Tibial artery (tissue), 4 donors: ENCODE results near the gene CD8B.

ENCODE experiments used
- DNase-seq, 2 donors: peaks; one replicate each; pipeline ENCODE4 v3.0.0-alpha.2; 2019
- H3K27ac ChIP-seq, 2 donors: fragments of 200-600 bp; sonication (generic) in 1 of 2; 1 replicate in 1 of 2; 2 replicates in 1 of 2; pipeline ENCODE4 v1.5.1; 2018 to 2019; ENCODE audit warnings: mild to moderate bottlenecking in 1 of 2
- H3K27me3 ChIP-seq, 2 donors: fragments of 200-600 bp; sonication (generic) in 1 of 2; one replicate each; pipeline versions ENCODE4 v1.5.1 to v1.6.0; 2016 to 2019
- H3K36me3 ChIP-seq, 3 donors: fragments of 200-600 bp; sonication (generic) in 2 of 3; one replicate each; pipeline ENCODE4 v1.5.1; 2016 to 2019; ENCODE audit warnings: mild to moderate bottlenecking in 2 of 3
- H3K4me1 ChIP-seq, 4 donors: fragments of 200-600 bp; sonication (generic) in 2 of 4; 1 replicate in 3 of 4; 2 replicates in 1 of 4; pipeline ENCODE4 v1.5.1; 2016 to 2019
- H3K4me3 ChIP-seq, 2 donors: fragments of 200-600 bp; sonication (generic) in 1 of 2; 1 replicate in 1 of 2; 2 replicates in 1 of 2; pipeline ENCODE4 v1.5.1; 2018 to 2019; ENCODE audit warnings: mild to moderate bottlenecking in 2 of 2
- H3K9me3 ChIP-seq, 3 donors: fragments of 200-600 bp; sonication (generic) in 1 of 3; one replicate each; pipeline ENCODE4 v1.5.1; 2016 to 2019
- intact Hi-C: fragments of 100-400 bp; cut with DNase I; formaldehyde crosslinking; loops from one replicate; pipeline ENCODE4 v1.15.0; 2023; ENCODE audit warnings: low total_unique reads
- TF ChIP-seq, protein P1 (sequence below), 2 experiments: fragments of 200-600 bp in 1 of 2; fragments of 450-650 bp in 1 of 2; IDR thresholded peaks; one replicate each; pipeline ENCODE4 v1.5.1; 2017 to 2019; ENCODE audit warnings: antibody characterized with exemption in 2 of 2, mild to moderate bottlenecking in 1 of 2, moderate library complexity in 1 of 2

The CD8B gene

DNA sequence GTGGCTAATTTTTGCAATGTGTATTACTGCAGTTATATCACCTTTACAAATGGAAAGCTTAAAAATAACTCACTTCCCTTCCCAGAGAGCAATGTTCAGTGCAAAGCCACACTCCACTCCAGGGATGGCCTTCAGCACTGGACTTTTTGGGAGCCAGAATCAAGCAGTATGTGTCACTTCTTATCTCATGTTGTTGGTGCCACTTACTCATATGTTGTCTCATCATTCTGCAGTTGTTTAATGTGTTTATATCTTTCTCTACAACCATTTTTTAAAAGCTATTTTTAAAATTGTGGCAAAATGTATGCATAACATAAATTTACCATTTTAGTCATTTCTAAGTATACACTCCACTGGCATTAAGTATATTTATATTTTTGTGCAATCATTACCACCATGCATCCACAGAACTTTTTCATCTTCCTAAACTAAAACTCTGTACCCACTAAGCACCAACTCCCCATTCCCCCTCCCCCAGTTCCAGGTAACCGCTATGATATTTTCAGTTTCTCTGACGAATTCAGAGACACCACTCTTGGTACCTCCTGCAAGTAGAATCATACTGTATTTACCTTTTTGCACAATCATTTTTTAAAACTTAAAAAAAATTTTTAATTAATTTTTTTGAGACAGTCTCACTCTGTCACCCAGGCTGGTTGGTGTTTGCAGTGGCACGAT, 38.9 kb downstream of the CD8B start:
- Histone ChIP-seq H3K27ac (no peak overlapping the region), H3K4me1 (no peaks in the 10 kb centered on the region), H3K27me3 (no peaks in the 10 kb centered on the region), H3K9me3 (peaks cover 0 to 14% (median 4%) of the 10 kb centered on the region in 3 donors), H3K4me3 (no peak overlapping the region), H3K36me3 (no peaks in the 10 kb centered on the region)
- DNase-seq: no peak
- intact Hi-C loops: no loop called here
- TF ChIP-seq, protein P1, sequence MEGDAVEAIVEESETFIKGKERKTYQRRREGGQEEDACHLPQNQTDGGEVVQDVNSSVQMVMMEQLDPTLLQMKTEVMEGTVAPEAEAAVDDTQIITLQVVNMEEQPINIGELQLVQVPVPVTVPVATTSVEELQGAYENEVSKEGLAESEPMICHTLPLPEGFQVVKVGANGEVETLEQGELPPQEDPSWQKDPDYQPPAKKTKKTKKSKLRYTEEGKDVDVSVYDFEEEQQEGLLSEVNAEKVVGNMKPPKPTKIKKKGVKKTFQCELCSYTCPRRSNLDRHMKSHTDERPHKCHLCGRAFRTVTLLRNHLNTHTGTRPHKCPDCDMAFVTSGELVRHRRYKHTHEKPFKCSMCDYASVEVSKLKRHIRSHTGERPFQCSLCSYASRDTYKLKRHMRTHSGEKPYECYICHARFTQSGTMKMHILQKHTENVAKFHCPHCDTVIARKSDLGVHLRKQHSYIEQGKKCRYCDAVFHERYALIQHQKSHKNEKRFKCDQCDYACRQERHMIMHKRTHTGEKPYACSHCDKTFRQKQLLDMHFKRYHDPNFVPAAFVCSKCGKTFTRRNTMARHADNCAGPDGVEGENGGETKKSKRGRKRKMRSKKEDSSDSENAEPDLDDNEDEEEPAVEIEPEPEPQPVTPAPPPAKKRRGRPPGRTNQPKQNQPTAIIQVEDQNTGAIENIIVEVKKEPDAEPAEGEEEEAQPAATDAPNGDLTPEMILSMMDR (IDR thresholded peaks at IDR 0.05): no peak

DNA sequence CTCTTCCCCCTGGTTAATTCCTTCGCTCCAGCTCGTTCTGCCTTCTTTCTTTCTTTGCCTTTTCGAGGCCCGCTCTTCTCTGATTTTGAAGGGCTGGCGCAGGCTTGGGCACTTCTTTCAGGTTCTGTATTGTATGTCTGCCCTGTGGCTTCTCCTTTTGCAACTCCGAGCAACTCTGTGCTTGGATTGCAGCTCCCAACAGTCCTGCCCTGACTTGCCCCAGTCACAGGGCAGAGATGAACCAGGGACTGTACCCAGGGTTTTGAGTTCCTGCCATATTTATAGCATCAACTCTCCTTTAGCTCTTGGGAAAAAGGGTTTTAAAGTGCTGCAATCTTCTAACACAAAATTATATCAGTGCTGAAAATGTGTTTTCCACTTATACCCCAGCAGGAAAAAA, 39.8 kb downstream of the CD8B start:
- intact Hi-C loops: no loop called here
- H3K36me3 ChIP-seq: no peaks in the 10 kb centered on the region
- no peak overlapping the region for H3K27ac ChIP-seq
- peaks cover 0 to 14% (median 4%) of the 10 kb centered on the region in 3 donors for H3K9me3 ChIP-seq
- H3K4me3 ChIP-seq: no peak overlapping the region
- no peaks in the 10 kb centered on the region for H3K27me3 ChIP-seq
- TF ChIP-seq, protein P1 (IDR thresholded peaks at IDR 0.05): no peak
- no peak for DNase-seq
- no peaks in the 10 kb centered on the region for H3K4me1 ChIP-seq

DNA sequence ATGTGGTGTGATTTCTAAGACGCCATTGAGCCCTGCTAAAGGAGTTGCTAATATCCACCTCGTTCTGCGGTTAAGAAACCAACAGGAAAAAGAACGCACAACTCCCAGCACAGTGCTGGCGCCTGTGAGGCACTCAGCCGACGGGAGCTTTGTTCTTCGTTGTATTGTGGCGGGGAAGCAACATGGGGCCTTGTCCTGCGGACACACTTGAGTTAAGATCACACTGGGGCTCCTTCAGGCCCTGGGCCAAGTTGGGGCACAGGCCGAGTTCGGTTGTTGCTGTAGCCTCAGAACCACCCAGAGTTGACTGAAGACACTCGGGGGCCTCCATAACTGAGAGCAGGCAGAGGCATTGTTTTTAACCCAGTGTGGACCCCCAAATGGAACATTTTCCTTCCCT, 40.4 kb downstream of the CD8B start:
- Histone ChIP-seq H3K4me1 (no peaks in the 10 kb centered on the region), H3K27me3 (no peaks in the 10 kb centered on the region), H3K27ac (no peak overlapping the region), H3K36me3 (no peaks in the 10 kb centered on the region), H3K4me3 (no peak overlapping the region), H3K9me3 (peaks cover 0 to 14% (median 4%) of the 10 kb centered on the region in 3 donors)
- intact Hi-C loops: no loop called here
- DNase-seq: no peak
- TF ChIP-seq, protein P1 (IDR thresholded peaks at IDR 0.05): no peak

DNA sequence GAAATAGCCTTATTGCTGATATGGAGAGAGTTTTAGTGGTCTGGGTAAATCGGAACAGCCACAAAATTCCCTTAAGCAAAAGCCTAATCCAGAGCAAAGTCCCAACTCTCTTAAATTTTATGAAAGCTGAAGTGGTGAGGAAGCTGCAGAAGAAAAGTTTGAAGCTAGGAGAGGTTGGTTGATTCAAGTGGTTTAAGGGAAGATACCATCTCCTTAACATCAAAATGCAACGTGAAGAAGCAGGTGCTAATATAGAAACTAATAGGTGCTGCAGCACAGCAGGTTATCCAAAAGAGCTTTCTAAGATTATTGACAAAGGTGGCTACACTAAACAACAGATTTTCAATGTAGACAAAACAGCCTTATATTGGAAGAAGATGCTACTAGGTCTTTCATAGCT, 42.7 kb downstream of the CD8B start:
- Histone ChIP-seq H3K4me3 (no peak overlapping the region), H3K9me3 (peaks cover 0 to 14% (median 4%) of the 10 kb centered on the region in 3 donors), H3K27ac (no peak overlapping the region), H3K36me3 (no peaks in the 10 kb centered on the region), H3K4me1 (no peaks in the 10 kb centered on the region), H3K27me3 (peaks cover 0 to 5% of the 10 kb centered on the region in 2 donors)
- intact Hi-C loops: no loop called here
- TF ChIP-seq, protein P1 (IDR thresholded peaks at IDR 0.05): no peak
- no peak for DNase-seq

DNA sequence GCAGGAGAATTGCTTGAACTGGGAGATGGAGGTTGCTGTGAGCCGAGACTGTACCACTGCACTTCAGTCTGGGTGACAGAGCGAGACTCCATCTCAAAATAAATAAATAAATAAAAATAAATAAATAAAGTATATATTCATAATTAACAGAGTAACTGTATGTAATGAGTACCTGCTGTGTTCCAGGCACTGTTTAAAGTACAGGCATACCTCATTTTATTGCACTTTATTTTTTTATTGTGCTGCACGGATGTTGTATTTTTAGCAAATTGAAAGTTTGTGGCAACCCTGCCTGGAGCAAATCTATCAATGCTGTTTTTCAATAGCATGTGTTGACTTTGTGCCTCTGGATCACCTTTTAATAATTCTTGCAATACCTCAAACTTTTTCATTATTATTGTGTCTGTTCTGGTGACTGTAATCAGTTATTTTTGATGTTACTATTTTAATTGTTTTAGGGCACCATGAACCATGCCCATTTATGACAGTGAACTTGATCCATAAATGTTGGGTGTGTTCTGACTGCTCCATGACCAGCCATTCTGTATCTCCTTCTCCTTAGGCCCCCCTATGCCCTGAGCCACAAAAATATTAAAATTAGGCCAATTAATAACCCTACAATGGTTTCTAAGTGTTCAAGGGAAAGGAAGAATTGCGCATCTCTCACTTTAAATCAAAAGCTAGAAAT, 43.4 kb downstream of the CD8B start:
- DNase-seq: no peak
- Histone ChIP-seq H3K4me1 (no peaks in the 10 kb centered on the region), H3K4me3 (no peak overlapping the region), H3K9me3 (peaks cover 0 to 14% (median 4%) of the 10 kb centered on the region in 3 donors), H3K27me3 (peaks cover 0 to 12% of the 10 kb centered on the region in 2 donors), H3K27ac (no peak overlapping the region), H3K36me3 (no peaks in the 10 kb centered on the region)
- intact Hi-C loops: no loop called here
- TF ChIP-seq, protein P1 (IDR thresholded peaks at IDR 0.05): no peak
